OCI-LY3 (cell line): ENCODE measurements around the gene SLC7A7.

ENCODE experiments used
- CTCF ChIP-seq: fragments of 200-600, 300-600 bp; sonication (generic); IDR thresholded peaks from 2 replicates; pipeline ENCODE4 v1.5.1; 2014; ENCODE audit warnings: antibody characterized with exemption, low read length, low read depth
- EZH2phosphoT487 ChIP-seq: fragments of 200-600 bp; shearing (Covaris generic); IDR thresholded peaks from 2 replicates; pipeline ENCODE4 v1.6.1; 2018; ENCODE audit warnings: antibody characterized with exemption, mixed run types, low read depth

GRCh38 chr14:22837114-22837749, 22.0 kb upstream of the SLC7A7 start:
- TF ChIP-seq CTCF: no peak
- TF ChIP-seq EZH2phosphoT487: no peak
